ENCODE measurements around the gene SARS1. TPM values are rescaled to one million over a fixed set of nuclear protein-coding genes. Genes with fewer than 3 reads are reported as not detected.

Gene SARS1
- total RNA-seq, 1 donor from 2014 or later = 135 TPM

DNA sequence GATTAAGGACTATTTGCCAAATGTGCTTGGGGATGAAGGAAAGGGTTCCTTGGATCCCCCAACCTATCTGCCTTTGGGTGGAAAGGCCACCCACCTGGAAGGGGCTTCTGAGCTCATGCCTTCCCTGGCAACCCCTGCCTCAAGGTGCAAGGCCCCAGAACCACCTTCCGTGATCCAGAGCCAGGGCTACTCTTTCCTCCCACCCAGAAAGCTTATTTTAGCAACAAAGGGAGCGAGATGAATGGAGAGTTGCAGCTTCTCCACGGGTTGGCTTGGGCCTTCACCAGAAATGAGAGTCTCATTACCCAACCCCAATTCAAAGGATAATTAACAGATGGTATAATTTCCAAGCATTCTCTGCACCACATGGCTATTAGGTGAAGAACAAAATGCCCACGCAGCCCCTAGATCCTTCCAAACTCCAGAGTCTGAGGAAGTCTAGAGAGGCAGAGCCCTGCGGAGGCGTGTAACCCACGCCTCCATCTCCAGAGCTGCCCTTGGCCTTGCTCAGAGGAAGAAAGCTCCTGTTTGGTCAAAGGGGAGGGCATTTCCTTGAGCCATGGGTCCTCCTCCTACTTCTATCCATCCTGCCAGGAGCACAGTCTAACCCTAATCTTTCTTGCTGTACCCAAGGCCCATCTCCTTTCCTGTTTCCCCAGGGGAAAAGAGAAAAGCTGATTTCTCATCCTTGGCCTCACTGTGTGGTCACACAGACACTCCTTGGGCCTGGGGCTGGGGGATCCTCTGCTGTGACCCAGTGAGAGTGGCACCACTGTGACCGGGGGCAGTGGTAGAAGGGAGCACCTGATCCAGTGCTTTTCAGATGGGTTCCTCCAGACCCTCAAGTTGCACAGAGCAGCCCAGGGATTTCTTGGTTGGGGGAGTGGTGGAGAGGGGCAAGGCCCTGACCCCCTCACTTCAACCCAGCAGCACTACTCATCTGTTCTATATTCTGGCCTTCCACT, 34.0 kb downstream of the SARS1 start:
- Mint-ChIP-seq H3K36me3 (ENCODE audit: insufficient read depth) (peaks cover 13% of the 10 kb centered on the region), H3K27ac (no peak overlapping the region), H3K27me3 (peaks cover 19% of the 10 kb centered on the region), H3K9me3 (ENCODE audit: low read depth) (no peaks in the 10 kb centered on the region), H3K4me1 (ENCODE audit: low read depth) (peaks cover 3% of the 10 kb centered on the region), H3K4me3 (ENCODE audit: low read depth) (no peak overlapping the region)
- TF ChIP-seq, protein P1, sequence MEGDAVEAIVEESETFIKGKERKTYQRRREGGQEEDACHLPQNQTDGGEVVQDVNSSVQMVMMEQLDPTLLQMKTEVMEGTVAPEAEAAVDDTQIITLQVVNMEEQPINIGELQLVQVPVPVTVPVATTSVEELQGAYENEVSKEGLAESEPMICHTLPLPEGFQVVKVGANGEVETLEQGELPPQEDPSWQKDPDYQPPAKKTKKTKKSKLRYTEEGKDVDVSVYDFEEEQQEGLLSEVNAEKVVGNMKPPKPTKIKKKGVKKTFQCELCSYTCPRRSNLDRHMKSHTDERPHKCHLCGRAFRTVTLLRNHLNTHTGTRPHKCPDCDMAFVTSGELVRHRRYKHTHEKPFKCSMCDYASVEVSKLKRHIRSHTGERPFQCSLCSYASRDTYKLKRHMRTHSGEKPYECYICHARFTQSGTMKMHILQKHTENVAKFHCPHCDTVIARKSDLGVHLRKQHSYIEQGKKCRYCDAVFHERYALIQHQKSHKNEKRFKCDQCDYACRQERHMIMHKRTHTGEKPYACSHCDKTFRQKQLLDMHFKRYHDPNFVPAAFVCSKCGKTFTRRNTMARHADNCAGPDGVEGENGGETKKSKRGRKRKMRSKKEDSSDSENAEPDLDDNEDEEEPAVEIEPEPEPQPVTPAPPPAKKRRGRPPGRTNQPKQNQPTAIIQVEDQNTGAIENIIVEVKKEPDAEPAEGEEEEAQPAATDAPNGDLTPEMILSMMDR (IDR thresholded peaks at IDR 0.05; ENCODE audit: unreplicated experiment) = no peak
- no peak for DNase-seq (ENCODE audit: low spot score, unreplicated experiment)

DNA sequence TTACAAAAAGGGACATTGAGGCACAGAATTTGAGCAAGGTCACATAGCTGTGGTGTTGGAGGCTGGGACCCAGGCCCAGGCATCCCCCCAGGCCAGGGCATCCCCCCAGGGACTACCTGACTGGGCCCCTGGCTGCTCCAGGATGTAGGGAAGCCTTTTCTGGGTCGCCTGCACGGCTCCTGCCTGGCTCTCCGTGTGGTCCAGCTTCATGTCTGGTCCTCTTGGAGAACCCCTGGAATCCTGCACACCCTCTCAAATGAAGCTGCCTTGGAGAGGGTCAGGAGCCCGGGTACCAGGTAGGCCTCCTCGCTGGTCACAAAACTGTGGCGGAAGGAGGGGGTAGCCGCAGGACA, 34.7 kb downstream of the SARS1 start:
- H3K4me1 Mint-ChIP-seq (ENCODE audit: low read depth) = peaks cover 6% of the 10 kb centered on the region
- no peaks in the 10 kb centered on the region for H3K9me3 Mint-ChIP-seq (ENCODE audit: low read depth)
- no peak overlapping the region for H3K27ac Mint-ChIP-seq
- peaks cover 15% of the 10 kb centered on the region for H3K27me3 Mint-ChIP-seq
- no peak overlapping the region for H3K4me3 Mint-ChIP-seq (ENCODE audit: low read depth)
- H3K36me3 Mint-ChIP-seq (ENCODE audit: insufficient read depth) = peaks cover 13% of the 10 kb centered on the region
- DNase-seq (ENCODE audit: low spot score, unreplicated experiment) = no peak
- TF ChIP-seq, protein P1 (IDR thresholded peaks at IDR 0.05; ENCODE audit: unreplicated experiment) = no peak

DNA sequence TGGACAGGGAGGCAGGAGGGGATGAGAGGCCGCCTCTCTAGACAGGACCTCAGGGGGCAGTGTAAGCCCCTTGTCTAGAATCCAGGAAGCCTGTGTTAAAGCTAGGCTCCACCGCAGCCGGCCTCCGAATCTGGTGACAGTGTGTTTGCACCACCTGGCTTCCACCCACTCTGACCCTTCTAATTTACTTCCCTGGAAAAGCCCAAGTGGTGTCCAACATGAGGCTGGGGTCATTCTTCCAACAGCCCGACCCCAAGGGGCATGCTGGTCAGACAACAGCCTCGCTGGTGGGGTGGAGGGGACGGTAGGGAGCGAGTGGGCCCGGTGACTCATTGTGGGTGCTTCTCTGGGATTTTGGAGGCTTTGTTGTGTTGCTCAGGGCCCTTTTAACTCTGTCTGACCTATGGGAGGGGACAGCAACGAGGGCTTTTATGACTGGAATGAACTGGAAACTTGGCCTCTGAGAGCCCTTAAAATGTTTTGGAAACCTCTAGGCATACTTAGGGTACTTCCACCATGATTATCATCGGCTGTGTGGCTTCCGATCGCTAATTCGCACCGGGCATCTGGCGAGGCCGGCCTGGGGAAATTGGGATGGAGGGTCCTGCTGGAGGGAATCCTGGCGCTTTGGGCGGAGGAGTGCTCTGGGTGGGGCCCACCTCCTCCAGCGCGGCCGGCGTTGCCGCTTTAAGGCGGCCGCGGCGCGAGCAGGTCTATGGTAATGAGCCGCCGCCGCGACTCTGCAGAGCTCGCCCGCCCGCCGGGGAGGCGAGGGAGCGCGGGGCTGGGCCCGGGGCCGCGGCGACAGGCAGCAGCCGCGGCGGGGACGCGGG, 35.3 kb downstream of the SARS1 start, which contains the start of gene CELSR2:
TSS of gene CELSR2 (plus strand) at position 743 of the 833 bp plus-strand sequence. CDS start 541 bp downstream, outside the sequence.
- DNase-seq (ENCODE audit: low spot score, unreplicated experiment) = peak; percentile 43
- peak within 1 kb of the TSS; percentile 72 for H3K4me3 Mint-ChIP-seq (ENCODE audit: low read depth)
- no peaks in the 10 kb centered on the region for H3K9me3 Mint-ChIP-seq (ENCODE audit: low read depth)
- peaks cover 15% of the 10 kb centered on the region for H3K27me3 Mint-ChIP-seq
- peak within 1 kb of the TSS; percentile 84 for H3K27ac Mint-ChIP-seq
- TF ChIP-seq, protein P1 (IDR thresholded peaks at IDR 0.05; ENCODE audit: unreplicated experiment) = no peak
- peaks cover 13% of the 10 kb centered on the region for H3K36me3 Mint-ChIP-seq (ENCODE audit: insufficient read depth)
- peaks cover 11% of the 10 kb centered on the region for H3K4me1 Mint-ChIP-seq (ENCODE audit: low read depth)

DNA sequence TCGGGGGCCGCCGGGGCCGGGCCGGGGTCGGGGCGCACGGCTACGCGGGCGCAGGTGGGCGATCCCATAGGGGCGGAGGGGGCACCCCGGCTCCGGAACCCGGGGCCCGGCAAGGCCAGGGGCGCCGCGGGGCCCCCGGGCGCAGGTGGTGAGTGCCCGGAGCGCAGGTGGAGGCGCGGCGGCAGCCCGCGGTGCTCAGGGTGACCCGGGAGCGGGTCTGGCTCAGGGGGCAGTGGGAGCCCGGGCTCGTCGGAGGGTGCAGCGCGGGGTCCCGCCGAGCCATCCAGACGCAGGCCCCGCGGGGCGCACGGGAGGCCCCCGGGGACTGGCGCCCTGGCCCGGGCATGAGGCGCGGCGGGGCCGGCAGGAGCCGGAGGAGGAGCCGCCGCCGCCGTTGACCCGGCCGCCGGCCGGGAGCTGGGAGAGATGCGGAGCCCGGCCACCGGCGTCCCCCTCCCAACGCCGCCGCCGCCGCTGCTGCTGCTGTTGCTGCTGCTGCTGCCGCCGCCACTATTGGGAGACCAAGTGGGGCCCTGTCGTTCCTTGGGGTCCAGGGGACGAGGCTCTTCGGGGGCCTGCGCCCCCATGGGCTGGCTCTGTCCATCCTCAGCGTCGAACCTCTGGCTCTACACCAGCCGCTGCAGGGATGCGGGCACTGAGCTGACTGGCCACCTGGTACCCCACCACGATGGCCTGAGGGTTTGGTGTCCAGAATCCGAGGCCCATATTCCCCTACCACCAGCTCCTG, 36.1 kb downstream of the SARS1 start:
- Mint-ChIP-seq H3K27ac (no peak overlapping the region), H3K9me3 (ENCODE audit: low read depth) (no peaks in the 10 kb centered on the region)

More for the DNA sequence above, 36.1 kb downstream of the SARS1 start:
- Mint-ChIP-seq H3K27me3 (peaks cover 9% of the 10 kb centered on the region), H3K4me3 (ENCODE audit: low read depth) (peak overlapping the region; percentile 72), H3K36me3 (ENCODE audit: insufficient read depth) (peaks cover 13% of the 10 kb centered on the region), H3K4me1 (ENCODE audit: low read depth) (peaks cover 15% of the 10 kb centered on the region)
- TF ChIP-seq, protein P1 (IDR thresholded peaks at IDR 0.05; ENCODE audit: unreplicated experiment) = no peak
- DNase-seq (ENCODE audit: low spot score, unreplicated experiment) = no peak
